Activated CD4-positive, alpha-beta T cell treated with anti-CD3 and anti-CD28 coated beads, Interleukin-2, Interleukin-4, amounts not matched to agents 100 ng/mL and 50 ng/mL, durations not matched to agents 16 hours and 8 hours (primary cell): ENCODE measurements around the gene PARD3B.

Experiments
- DNase-seq: peaks from one replicate; pipeline ENCODE4 v3.0.0-alpha.2; 2020; ENCODE audit warnings: low spot score

Gene PARD3B

GRCh38 chr2:204713211-204713610, 167.9 kb downstream of the PARD3B start:
- DNase-seq: no peak

DNA sequence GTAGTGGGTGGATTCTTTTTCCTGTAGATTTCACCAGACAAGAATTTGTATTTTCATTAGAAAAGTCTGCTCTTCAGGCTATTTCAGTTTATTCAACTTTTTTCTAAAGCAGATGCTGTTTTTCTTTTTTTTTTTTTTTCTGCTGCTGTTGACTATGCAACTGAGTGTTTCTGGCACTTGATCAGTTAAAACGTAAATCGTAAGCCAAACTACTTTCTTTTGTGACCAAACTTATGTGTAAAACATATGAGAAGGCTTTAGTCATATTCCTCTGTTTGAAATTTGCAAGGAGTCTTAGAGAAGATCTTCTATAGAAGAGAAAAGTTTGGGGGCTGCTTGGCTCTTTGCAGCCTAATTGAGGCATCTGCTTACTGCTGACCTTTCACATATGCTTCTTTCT, 170.1 kb downstream of the PARD3B start:
- DNase-seq: no peak

GRCh38 chr2:204717591-204717990, 172.3 kb downstream of the PARD3B start:
- DNase-seq: no peak

- no peak for DNase-seq
Observed at GRCh38 chr2:204718607-204719006, 173.3 kb downstream of the PARD3B start.

DNA sequence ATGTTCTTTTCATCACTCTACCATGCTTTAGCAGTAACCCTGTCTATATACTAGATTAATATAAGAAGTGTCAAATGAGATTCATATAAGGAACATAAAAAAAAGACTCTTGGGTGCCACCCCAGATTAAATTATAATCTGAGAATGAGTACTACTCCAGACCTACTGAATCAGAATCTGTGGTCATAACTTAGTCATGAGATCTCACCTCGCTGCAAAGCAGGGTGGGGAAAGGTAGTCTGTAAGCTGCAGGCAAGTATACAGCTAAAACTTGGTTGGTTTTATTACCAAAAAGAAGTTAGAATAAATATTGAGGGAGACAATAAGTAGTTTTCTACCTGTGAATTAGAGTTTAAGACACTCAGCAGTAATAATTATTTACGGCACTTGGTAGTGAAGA, 175.6 kb downstream of the PARD3B start:
- DNase-seq: no peak

DNA sequence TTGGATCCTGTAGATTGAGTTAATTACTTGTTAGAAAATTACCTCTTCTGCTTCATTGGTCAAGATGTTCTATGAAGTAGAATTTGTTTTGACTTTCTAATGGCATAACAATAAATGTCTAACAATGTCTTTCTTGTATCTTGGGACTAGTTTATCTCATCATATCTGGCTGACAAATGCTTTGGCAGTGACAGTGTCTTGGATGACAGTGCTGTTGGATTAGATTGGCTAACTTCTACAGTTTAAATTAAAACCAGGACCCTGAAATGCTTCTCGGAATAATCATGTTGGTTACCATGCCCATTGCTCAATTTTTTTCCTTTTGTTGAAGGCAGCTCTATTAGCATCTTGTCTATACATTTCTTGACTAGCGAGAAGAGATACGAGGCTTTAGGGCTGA, 176.9 kb downstream of the PARD3B start:
- no peak for DNase-seq

DNA sequence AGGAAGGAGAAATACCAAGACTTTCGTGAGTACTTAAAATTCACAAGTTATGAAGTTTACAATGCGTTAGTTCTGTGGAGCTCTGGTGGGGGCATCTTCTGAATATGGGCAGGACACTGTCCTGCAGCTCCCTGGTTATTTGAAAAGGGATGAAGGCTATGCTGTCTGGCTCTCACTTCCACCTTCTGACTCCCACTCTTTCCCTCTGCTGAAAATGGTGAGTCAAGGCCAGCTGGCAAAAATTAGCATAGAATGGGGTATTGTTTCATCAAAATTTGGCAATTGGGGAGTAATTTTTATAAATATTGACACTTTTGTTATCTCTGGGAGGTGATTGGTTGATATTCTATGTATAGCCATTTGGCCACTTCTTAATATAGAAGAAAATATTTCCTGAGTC, 177.4 kb downstream of the PARD3B start:
- no peak for DNase-seq

DNA sequence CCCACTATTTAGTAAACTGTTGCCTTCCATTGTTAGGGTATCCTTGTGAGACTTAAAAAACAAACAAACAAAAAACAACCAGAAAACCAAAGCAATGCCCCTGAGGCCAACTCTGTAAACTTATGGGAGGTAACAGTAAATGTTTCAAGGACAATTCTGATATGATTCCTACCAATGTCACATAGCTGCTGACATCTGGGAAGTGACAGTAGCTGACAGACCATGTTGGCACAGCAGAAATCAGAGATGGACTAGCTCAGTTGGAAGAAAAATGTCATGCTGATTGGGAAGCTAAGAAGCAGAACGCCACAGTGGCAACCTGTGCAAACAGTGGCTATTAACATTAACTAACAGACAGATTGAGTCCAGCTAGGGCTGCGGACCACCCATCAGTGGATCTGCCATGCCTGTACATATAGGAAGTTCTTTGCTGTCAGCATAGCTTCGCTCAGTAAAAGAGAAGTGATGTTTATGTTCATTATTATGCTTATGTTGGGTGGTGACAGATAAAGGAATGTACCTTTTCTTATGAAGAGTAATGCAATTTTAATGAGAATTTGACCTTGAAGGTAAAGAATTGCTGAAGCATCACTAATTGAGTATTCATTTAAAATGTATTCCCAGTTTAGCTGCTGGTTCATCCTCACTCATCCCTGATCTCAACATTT, 180.6 kb downstream of the PARD3B start:
- DNase-seq: no peak

DNA sequence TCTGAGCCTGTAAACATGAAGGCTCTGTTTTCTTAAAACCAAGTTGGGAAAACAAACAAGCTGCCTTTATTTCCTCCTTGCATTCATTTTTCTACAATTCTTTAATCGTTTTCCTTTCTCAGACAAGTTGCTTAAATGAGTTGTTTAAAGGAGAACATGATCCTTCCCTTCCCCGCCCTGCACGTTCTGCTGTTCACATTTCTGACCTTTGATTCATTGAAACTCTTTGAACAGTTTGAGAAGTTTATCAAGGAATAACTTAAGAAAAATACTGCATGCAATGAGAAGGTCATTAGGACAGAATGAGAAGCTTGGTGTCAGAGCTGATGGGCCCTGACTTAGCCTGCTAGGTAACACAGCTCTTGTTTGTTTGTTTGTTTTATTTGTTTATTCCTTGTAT, 181.6 kb downstream of the PARD3B start:
- DNase-seq: no peak

DNA sequence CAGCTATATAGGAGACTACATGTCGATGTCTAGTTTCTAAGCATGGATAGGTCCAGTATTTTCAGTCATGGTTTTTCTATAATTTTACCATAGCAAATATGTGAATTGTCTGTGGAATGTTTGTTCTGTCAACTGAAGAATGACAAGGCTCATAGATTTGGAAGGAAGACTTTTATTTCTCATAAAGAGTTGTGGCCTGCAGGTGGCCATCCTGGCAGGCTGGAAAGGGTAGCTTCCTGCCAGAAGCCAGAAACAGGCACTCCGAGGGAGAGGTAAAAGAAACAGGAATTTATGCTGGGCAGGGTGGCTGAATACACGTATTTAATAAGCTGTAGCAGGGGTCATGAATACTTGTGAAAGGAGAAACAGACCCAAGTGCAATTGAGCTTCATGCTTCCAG, 182.1 kb downstream of the PARD3B start:
- DNase-seq: no peak

DNA sequence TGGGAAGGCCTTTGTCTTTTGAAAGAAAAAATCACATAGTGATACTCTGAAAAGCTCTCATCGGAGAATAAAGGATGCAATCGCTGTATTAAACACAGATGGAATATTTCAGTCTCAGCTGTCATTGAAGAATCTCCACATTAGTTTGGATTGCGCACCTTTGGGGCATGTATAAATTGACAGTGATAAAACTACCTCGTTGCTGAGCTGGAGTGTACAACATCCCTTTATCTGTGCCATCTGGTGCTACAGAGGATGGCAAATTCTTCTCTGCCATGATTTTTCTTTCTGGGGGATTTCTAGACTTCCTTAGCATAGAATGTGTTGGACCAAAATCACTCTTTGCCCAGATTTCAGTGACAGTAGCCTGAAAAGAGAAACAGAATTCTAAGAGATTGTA, 185.3 kb downstream of the PARD3B start:
- no peak for DNase-seq

DNA sequence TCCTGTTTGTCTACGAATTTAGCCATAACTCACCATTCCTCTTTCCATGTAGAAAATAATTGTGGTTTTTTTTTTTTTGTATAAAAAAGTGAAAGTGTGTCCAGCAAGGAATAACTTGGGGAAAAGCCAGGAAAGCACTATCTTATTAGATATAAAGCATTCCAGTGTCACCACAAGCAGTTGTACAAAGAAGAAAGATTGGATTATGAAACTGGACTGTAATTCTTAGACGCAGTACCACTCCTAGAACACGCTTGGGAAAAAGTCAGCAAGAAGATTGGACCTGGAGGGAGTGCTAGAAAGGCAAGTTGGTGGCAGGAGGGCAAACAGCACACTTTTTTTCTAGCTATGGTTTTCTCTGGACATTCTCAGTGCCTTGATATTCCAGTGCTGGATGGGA, 186.7 kb downstream of the PARD3B start:
- DNase-seq: no peak

DNA sequence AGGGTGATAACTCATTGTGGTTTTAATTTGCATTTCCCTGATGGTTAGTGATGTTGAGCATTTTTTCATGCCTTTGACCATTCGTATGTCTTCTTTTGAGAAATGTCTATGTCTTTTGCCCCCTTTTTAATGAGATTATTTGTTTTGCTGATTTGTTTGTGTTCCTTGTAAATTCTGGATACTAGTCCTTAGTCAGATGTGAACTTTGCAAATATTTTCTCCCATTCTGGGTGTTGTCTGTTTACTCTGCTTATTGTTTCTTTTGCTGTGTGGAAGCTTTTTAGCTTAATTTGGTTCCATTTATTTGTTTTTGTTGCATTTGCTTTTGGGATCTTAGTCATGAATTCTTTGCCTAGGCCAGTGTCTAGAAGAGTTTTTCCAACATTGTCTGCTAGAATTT, 192.0 kb downstream of the PARD3B start:
- no peak for DNase-seq

GRCh38 chr2:204738721-204739120, 193.4 kb downstream of the PARD3B start:
- no peak for DNase-seq

DNA sequence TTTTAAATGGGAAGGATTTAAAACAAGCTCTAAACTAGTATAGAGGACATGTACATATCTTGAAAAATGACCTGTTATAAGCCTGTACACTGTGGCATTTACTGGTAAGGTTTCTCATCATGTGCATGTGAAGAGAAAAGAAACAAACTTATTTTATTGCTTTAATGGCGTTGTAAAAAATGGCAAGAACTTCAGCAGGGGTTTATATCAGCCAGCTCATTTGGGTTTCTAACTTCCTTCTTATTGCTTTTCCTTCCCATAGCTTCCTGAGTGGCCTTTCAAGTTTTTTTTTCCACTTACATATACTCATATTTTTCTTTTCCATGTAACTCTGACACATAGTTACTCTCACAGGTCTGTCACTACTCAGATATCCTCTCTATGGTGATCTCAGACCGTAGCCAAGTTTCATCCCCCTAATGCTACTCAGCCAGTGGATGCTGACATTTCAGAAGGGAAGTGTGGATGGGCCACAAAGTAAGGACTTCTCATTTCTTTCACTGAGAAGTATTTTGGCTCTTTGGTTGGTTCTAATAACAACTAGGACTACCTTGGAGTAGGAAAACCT, 198.2 kb downstream of the PARD3B start:
- DNase-seq: no peak

GRCh38 chr2:204744506-204744905, 199.2 kb downstream of the PARD3B start:
- DNase-seq: no peak

DNA sequence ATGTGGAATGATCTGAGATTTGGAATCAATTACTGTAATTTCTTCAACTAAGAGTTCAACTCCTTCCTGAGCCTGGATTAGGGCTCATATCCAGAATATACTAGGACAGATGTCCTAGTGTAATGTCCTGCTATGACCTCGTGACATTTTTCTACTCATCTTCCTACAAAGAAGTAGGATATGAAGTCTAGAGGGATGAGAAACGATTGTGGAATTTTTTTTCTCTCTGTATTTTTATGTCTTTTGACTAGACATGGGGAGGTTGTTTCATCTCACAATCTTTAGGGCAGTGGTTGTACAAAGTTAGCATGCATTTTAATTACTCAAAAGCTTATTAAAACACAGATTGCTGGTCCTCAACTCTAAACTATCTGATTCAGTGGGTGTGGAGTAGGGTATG, 203.0 kb downstream of the PARD3B start:
- DNase-seq: no peak

DNA sequence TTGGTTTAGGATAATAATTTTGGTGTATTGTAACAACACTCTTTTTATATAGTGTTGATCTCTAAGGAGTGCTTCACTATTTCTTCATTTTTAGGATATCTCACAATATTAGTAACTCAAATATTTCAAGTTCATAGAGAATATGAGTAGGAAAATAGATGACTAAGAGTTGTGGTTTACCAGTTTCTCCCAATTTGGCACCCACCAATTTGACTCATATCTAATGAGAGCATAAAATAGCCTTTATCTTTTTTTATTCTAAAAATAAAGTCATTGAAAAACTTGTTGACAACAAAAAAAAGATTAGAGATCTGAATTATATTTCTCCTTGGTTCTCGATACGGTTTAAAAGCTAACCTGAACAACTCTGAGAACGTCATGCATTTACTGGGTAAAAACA, 204.0 kb downstream of the PARD3B start:
- no peak for DNase-seq

DNA sequence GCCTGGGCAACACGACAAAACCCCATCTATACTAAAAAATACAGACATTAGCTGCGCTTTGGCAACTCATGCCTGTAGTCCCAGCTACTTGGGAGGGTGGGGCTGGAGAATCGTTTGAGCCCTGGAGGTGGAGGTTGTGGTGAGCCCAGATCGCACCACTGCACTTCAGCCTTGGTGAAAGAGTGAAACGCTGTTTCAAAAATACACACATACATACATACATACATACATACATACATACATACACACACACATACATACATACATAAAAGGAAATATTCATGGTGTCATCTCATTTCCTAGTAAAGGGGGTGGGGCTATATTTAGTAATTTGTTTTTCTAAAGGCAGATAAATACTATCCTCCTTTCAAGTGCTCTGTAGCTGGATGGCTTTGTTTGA, 205.1 kb downstream of the PARD3B start:
- DNase-seq: no peak

- DNase-seq: no peak
Observed at GRCh38 chr2:204751472-204751871, 206.2 kb downstream of the PARD3B start.

- no peak for DNase-seq
Observed at GRCh38 chr2:204753841-204754240, 208.6 kb downstream of the PARD3B start.

DNA sequence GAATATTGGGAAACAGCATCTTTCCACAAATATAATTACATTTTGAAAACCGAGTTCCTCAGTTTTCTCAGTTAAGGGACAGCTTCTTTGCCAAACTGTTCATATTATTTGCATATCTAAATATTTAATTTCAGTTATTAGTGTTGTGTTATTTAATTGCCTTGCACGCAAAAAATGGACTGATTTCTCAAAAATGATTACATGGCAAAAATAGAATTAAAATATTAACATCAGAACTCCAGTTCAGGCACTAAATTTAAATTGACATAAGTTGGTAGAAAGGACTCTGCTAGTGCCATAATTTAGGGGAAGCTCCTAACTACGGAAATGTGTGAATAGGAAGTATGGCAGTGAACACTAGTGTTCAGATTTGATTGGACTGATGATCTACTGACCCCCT, 209.6 kb downstream of the PARD3B start:
- no peak for DNase-seq

DNA sequence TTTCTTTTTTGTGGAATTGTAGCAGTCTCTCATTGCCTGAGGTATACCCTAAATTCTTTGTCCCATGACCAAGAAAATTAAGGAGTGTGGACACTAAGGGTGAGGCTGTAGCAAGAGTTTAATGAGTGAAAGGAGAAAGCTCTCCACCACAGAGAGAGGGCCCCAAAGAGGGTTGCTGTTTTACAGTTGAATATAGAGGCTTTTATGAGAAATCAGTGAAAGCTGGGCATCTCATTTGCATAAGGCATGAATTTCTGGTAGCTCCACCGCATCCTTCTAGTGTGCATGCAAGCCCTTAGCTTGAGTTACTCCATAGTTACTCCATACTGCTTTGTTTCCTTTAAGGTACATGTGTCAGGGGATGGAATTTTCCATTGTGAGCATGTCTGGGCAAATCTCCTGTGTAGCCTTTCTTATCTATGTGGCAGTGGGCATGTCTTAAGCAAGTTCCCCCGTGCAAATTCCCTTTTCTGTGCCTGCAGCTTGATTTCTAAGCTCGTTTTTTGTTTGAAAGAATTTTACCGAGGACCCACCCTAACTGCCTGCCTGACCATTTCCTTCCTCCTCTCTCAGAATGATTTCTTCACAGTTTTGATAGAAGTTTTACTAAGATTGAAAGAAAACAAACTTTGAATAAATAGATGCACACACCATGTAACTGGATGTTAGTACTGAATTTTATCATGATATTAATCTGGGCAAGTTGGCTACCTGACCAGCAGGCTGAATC, 218.9 kb downstream of the PARD3B start:
- DNase-seq: no peak

GRCh38 chr2:204770735-204771134, 225.5 kb downstream of the PARD3B start:
- no peak for DNase-seq
